RPMI8226 (cell line): ENCODE data around the gene ECHS1.
"Not testable (repeated sequence)": the region's sequence is repeated elsewhere in the genome, so short reads cannot be mapped to it uniquely, and the experiment has no call there.

Source experiments
- DNase-seq: peaks from one replicate; pipeline ENCODE4 v3.0.0-alpha.2; 2015

Gene ECHS1

GRCh38 chr10:133337370-133337725 lies 35.8 kb downstream of the ECHS1 start:
- DNase-seq: no peak

GRCh38 chr10:133336577-133337369 lies 36.4 kb downstream of the ECHS1 start, which contains the start of gene CALY:
CALY (minus strand) TSS chr10:133336896; CDS start chr10:133328989, 7,907 bp downstream.
- peak; percentile 9 for DNase-seq

DNA sequence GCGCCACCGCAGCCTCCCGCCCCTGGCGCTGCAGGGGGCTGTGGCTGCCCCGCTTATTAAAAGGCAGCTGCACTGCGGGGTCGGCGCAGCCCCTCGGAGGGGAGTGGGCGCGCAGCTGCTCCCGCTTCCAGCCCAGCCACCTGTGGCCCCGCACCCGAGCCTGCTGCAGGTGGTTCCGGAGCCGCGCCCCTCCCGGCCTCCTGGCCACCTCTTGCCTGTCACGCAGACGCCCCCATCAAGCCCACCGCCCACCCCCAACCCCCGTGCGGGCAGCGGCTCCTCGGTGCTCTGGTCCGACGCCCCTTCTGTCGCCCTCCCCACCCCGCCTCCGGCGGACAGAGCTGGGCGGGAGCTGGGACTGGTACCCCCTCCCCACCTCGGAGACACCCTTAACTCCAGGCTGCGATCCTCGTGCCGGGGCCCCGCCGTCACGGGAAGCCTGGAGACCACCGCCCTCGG lies 37.0 kb downstream of the ECHS1 start:
- DNase-seq: no peak

DNA sequence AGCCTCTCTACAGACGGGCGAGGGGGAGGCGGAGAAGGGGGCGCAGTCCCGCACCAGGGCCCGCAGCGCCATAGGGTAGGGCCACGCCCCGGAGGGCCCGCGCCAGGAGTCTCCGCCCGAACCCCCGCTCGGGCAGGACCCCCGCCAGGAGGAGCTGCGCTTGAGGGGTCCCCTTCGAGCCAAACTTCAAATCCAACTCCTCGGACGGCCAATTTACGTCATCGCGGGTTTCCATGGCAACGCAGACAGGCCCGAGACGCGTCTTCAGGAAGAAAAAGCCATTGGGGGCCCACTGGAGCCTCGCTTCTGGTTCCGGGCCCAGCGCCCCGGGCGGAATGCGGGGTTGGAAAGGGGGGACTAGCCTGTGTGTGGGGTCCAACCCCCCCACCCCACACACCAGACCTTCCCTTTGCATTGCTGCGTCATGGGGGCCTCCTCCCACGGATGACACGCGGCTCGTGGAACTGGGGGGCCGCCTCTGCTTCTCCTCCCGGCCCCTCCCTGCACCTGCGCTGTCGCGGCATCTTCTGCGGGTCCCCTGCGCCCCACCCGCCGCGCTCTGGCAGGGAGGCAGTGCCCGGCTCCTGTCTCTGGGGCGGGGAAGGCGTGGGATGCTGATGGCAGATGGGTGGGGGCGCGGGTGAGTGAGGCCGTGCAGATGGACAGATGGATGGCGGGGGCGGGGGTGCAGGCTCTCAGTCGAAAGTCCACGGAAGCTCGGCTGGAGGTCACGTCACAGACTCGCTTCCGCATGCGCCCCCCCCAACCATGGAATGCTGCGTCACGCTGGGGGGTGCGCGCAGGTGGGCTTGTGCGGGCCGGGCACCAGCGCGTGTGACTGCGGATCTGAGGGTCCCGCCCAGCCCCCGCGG lies 37.7 kb downstream of the ECHS1 start:
- no peak for DNase-seq

- DNase-seq: no peak
Measured at GRCh38 chr10:133334503-133335245, 38.5 kb downstream of the ECHS1 start.

- no peak for DNase-seq
Measured at GRCh38 chr10:133332936-133333699, 40.0 kb downstream of the ECHS1 start.

- DNase-seq: peak; percentile 75
Measured at GRCh38 chr10:133329491-133330202, 43.5 kb downstream of the ECHS1 start.

DNA sequence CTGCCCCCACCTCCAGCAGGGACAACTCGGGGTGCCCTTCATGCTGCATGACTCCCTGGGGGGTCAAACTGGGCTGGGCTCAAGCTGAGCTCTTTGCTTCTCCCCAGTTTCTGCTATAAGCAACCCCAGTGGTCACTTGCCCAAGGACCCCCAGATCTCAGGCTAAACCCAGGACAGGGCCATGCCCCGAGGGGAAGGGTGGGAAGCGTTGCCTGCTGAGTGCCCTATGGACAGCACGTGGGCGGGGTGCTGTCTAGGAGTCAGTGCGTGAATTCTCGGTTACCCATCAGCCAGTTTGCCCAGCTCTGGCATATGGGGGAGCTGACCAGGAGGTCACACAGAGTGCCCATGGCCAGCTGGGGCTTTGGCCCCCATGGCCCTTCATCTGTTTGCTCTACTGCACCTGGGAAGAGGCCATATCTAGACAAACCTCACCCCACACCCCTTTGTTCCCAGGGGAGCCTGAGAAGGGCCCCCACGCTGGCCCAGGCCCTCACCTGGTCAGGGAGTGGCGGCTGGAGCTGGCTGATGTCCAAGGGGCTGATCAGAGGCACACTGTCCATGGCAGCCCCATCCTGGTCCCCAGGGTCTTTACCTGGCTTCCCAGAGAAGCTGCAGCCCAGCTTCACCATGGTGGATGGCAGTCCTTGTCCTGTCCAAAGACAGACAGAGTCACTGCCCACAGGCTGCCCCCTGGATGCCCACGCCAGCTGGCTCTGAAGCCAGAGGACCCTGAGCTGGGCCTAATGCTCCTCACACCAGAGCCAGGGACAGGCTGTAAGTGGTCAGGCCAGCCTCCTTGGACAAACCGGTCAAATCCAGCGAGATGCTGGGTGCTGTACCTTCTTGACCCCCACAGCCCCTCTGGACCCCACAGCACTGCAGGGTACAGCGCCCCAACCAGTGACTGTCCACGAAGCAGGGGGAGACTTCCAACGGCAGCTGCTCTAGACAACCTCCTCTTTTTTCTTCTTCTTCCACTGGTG lies 44.5 kb downstream of the ECHS1 start:
- DNase-seq: no peak

DNA sequence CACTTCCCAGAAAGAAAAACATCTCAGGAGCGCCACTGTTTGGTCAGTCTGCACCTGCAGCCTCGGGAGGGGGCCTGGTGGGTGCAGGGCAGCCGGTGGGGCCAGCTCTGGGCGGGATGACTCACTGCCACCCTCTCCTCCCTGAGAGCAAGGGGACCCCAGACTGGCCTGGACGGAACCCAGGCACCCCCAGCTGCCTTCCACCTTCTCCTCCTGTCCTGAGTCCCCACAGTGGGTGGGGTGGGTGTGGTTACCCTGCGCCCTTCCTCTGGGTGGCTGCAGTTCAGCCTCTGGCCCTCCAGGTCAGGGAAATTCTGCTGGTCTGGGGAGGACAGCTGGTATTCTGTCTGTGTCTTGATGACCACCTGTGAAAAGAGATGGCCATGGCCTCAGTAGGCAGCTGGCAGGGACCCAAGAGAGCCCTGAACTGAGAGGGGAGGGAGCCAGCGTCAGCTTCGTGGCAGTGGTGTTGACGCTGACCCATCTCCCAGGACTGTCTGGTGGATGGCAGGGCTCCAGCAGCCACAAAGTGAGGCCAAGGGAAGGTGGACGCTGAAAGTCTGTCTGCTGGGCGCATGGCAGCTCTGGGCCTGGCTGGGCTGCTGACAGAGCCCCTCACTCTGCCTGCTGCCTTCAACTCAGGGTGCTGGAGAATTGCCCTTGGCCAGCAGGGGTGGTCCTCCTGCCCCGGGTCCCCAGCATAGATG lies 45.4 kb downstream of the ECHS1 start:
- no peak for DNase-seq

- no peak for DNase-seq
Measured at GRCh38 chr10:133326745-133327650, 46.2 kb downstream of the ECHS1 start.

GRCh38 chr10:133326223-133326551 lies 47.0 kb downstream of the ECHS1 start:
- DNase-seq: no peak

GRCh38 chr10:133325440-133326222 lies 47.5 kb downstream of the ECHS1 start:
- DNase-seq: no peak

- no peak for DNase-seq
Measured at GRCh38 chr10:133324857-133325260, 48.3 kb downstream of the ECHS1 start.

- peak; percentile 20 for DNase-seq
Measured at GRCh38 chr10:133324198-133324792, 48.9 kb downstream of the ECHS1 start.

DNA sequence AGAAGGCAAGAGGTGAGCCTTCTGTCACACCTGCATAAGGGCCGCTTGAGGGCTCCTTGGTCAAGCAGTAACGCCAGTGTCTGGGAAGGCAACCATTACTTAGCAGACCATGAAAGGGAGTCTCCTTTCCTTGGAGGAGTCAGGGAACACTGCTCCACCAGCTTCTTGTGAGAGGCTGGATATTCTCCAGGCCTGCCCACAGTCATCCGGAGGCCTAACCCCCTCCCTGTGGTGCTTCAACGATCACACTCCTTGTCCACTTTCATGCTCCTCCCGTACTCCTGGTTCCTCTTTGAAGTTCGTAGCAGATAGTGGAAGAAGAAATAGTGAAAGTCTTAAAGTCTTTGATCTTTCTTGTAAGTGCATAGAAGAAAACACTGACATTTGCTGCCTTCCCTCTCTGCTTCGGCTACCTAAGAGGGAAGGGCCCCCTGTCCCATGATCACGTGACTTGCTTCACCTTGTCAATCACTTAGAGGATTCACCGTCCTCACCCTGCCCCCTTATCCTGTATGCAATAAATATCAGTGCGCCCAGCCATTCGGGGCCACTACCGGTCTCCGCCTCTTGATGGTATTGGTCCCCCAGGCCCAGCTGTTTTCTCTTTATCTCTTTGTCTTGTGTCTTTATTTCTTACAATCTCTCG lies 51.0 kb downstream of the ECHS1 start:
- not testable (repeated sequence) for DNase-seq

- DNase-seq: not testable (repeated sequence)
Measured at GRCh38 chr10:133320852-133321422, 52.2 kb downstream of the ECHS1 start.
